ENCODE measurements around the gene LMF1.
A peak's percentile ranks its signal among the peaks of the same experiment; 100 is the strongest.

LMF1 gene

GRCh38 chr16:970766-971581 is at the start of gene LMF1:
Gene LMF1, minus strand, starts transcription at chr16:970984. Its CDS starts 4 bp downstream, at chr16:970980.
- no peak within 1 kb of the TSS for H3K27ac ChIP-seq (ENCODE audit: low read length)
- peak within 1 kb of the TSS; percentile 80 for H3K4me3 ChIP-seq (ENCODE audit: low read length)
- peaks cover 22% of the 10 kb centered on the region for H3K27me3 ChIP-seq (ENCODE audit: insufficient read depth, low read length)
- no peaks in the 10 kb centered on the region; the same call in 1 of the 2 replicates for H3K4me1 ChIP-seq (ENCODE audit: insufficient read depth, low read length)
- no peaks in the 10 kb centered on the region for H3K9me3 ChIP-seq (ENCODE audit: insufficient read depth, low read depth, low read length)
- H3K9ac ChIP-seq (ENCODE audit: low read depth, low read length) = peak within 1 kb of the TSS; percentile 73; the same call in 1 of the 2 replicates
- no peaks in the 10 kb centered on the region for H3K36me3 ChIP-seq (ENCODE audit: insufficient read depth, low read depth, low read length)

DNA sequence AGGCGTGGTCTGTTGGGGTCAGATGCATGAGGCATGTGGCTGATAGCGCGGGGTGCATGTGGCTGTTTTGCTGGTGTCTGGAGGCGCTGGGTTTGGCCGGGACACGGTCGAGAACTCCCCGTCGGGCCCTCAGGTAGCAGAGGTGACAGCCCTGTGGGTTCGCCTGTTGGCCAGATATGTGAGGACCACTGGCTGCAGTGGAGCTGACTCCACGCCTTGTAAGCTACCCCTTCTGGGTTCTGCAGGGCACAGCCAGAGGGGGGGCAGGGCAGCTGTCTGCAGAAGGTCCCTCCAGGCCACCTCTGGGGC is 49.3 kb upstream of the LMF1 start:
- Histone ChIP-seq H3K9me3 (ENCODE audit: insufficient read depth, low read depth, low read length) (peaks cover under 1% of the 10 kb centered on the region; the same call in 1 of the 2 replicates), H3K4me1 (ENCODE audit: insufficient read depth, low read length) (no peaks in the 10 kb centered on the region), H3K36me3 (ENCODE audit: insufficient read depth, low read depth, low read length) (no peaks in the 10 kb centered on the region), H3K27ac (ENCODE audit: low read length) (no peak overlapping the region), H3K4me3 (ENCODE audit: low read length) (no peak overlapping the region), H3K27me3 (ENCODE audit: insufficient read depth, low read length) (no peaks in the 10 kb centered on the region), H3K9ac (ENCODE audit: low read depth, low read length) (no peak overlapping the region)

DNA sequence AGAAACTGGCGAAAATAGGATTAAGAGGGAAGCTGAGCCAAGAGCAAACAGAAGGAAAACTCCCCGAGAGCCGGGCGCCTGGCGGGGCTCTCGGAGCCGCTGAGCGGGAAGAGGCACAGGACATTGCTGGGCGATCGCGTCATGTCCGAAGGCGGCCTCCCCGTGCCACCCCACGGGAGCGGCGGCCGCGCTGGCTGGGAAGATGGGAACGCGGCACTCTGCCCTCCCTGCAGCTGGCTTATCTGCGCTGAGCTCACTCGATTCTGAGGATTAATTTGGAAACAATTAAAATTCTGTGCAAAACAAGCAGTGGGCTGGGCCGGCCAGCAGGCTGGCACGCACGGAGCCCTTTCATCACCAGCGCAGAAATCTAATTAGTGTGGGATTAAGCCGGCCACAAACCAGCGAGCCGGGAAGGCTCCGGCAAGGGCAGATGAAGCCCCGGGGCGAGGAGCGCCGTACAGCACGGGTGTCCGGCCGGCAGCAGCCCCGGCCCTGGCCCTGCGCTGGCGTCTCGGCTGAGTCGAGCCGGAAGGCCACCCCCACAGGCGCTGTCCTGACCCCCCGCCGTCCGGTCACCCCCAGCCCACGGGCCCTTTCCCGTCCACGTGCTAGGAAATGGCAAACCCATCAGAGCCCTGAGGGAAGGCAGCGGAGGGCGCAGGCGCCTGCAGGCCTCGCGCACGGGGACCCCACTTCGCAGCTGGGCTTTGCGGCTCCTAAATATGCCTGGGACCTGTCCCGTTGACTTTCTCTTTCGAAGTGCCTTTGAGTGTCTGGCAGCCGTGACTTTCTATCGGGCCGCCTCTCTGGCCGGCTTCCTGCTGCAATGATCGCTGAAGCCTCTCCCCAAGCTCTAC is 48.7 kb upstream of the LMF1 start:
- Histone ChIP-seq H3K27ac (ENCODE audit: low read length) (no peak overlapping the region), H3K4me1 (ENCODE audit: insufficient read depth, low read length) (no peaks in the 10 kb centered on the region), H3K27me3 (ENCODE audit: insufficient read depth, low read length) (no peaks in the 10 kb centered on the region), H3K9me3 (ENCODE audit: insufficient read depth, low read depth, low read length) (no peaks in the 10 kb centered on the region), H3K36me3 (ENCODE audit: insufficient read depth, low read depth, low read length) (no peaks in the 10 kb centered on the region), H3K9ac (ENCODE audit: low read depth, low read length) (no peak overlapping the region), H3K4me3 (ENCODE audit: low read length) (no peak overlapping the region)

DNA sequence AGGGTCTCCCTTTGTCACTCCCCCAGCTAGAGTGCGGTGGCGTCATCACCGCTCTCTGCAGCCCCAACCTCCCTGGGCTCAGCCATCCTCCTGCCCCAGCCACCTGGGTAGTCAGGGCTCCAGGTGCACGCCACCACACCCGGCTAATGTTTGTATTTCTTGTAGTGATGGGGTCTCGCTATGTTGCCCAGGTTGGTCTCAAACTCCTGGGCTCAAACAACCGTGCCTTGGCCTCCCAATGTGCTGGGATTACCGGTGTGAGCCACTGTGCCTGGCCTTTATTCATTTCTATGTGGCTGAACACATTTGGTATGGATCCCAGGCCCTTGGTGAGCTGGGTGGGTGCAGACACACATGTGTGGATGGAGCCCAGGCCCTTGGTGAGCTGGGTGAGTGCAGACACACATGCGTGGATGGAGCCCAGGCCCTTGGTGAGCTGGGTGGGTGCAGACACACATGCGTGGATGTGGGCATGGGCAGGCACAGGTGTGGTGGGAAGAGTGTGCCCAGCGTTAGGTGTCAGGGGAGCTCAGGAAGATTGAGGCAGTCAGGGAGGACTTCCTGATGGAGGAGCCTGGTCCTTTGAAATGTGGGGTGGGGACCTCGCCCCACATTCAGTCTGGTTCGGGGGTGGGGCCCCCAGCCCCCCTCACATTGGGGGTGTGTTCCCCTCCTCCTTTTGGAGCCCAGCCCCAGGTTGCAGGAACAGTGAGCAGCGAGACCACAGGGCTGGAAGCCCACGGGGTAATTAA is 47.8 kb upstream of the LMF1 start:
- Histone ChIP-seq H3K4me1 (ENCODE audit: insufficient read depth, low read length) (no peaks in the 10 kb centered on the region), H3K4me3 (ENCODE audit: low read length) (no peak overlapping the region), H3K27me3 (ENCODE audit: insufficient read depth, low read length) (no peaks in the 10 kb centered on the region), H3K9me3 (ENCODE audit: insufficient read depth, low read depth, low read length) (no peaks in the 10 kb centered on the region), H3K27ac (ENCODE audit: low read length) (no peak overlapping the region), H3K36me3 (ENCODE audit: insufficient read depth, low read depth, low read length) (no peaks in the 10 kb centered on the region), H3K9ac (ENCODE audit: low read depth, low read length) (no peak overlapping the region)

- H3K27ac ChIP-seq (ENCODE audit: low read length) = no peak overlapping the region
- no peaks in the 10 kb centered on the region for H3K36me3 ChIP-seq (ENCODE audit: insufficient read depth, low read depth, low read length)
- no peaks in the 10 kb centered on the region for H3K9me3 ChIP-seq (ENCODE audit: insufficient read depth, low read depth, low read length)
- H3K4me1 ChIP-seq (ENCODE audit: insufficient read depth, low read length) = no peaks in the 10 kb centered on the region
- no peaks in the 10 kb centered on the region for H3K27me3 ChIP-seq (ENCODE audit: insufficient read depth, low read length)
- H3K9ac ChIP-seq (ENCODE audit: low read depth, low read length) = no peak overlapping the region
- H3K4me3 ChIP-seq (ENCODE audit: low read length) = no peak overlapping the region
These were observed 44.1 kb upstream of the LMF1 start for GRCh38 chr16:1014771-1015495.

- Histone ChIP-seq H3K36me3 (ENCODE audit: insufficient read depth, low read depth, low read length) (no peaks in the 10 kb centered on the region), H3K4me1 (ENCODE audit: insufficient read depth, low read length) (no peaks in the 10 kb centered on the region), H3K9me3 (ENCODE audit: insufficient read depth, low read depth, low read length) (no peaks in the 10 kb centered on the region), H3K9ac (ENCODE audit: low read depth, low read length) (no peak overlapping the region), H3K4me3 (ENCODE audit: low read length) (no peak overlapping the region), H3K27ac (ENCODE audit: low read length) (no peak overlapping the region), H3K27me3 (ENCODE audit: insufficient read depth, low read length) (no peaks in the 10 kb centered on the region)
These were observed 43.4 kb upstream of the LMF1 start for GRCh38 chr16:1014221-1014620.

DNA sequence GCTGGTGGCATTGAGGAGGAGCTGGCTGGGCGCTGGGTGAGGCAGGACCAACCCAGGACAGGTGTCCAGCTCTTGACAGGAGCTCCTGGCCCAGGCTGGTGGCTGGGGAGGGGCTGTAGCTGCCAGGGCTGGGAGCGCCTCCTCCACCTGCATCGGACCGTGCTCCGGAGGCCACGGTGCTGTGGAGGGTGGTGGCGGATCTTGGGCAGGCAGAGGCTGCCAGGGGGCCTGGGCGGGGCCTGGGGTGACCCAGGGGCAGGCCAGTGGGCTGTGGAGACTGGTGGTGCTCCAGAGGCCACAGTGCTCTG is 42.8 kb upstream of the LMF1 start:
- H3K27me3 ChIP-seq (ENCODE audit: insufficient read depth, low read length) = no peaks in the 10 kb centered on the region
- H3K36me3 ChIP-seq (ENCODE audit: insufficient read depth, low read depth, low read length) = no peaks in the 10 kb centered on the region
- H3K4me1 ChIP-seq (ENCODE audit: insufficient read depth, low read length) = no peaks in the 10 kb centered on the region

DNA sequence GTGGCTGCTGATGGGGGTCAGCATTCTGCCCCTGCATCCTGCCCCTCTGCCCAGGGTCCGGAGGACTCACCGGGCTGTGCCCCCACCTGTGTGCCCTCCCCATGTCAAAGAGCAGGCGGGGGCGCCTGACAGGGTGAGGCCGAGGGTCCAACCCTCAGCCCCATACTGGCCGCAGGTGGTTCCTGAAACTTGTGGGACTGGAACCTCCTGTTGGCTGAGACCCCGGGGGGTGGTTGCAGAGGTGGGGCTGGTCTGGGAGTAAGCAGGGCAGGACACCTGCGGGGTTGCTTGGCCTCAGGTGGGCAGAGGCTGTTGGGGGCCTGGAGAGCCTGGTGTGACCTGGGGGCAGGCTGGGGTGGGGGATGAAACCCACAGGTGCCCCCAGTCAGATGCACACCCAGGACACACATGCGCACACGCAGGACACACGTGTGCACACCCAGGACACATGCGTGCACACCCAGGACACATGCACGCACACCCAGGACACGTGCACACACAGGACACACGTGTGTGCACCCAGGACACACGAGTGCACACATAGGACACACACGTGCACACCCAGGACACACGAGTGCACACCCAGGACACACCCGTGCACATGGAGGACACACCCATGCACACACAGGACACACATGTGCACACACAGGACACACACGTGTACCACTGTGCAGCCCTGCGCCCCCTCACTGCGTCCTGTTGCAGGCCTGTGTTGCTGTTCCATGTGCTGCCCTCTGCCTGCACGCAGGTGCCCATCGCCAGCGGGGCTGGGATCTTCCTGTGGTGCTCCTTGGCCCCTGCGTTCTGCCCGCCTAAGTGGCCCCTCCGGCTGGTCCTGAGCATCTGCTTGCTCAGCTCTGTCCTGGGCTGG is 42.2 kb upstream of the LMF1 start:
- no peaks in the 10 kb centered on the region for H3K27me3 ChIP-seq (ENCODE audit: insufficient read depth, low read length)
- no peak overlapping the region for H3K9ac ChIP-seq (ENCODE audit: low read depth, low read length)
- H3K36me3 ChIP-seq (ENCODE audit: insufficient read depth, low read depth, low read length) = no peaks in the 10 kb centered on the region
- H3K4me3 ChIP-seq (ENCODE audit: low read length) = no peak overlapping the region
- H3K4me1 ChIP-seq (ENCODE audit: insufficient read depth, low read length) = no peaks in the 10 kb centered on the region
- H3K27ac ChIP-seq (ENCODE audit: low read length) = no peak overlapping the region
- no peaks in the 10 kb centered on the region for H3K9me3 ChIP-seq (ENCODE audit: insufficient read depth, low read depth, low read length)

More for the DNA sequence above, 42.8 kb upstream of the LMF1 start:
- Histone ChIP-seq H3K9ac (ENCODE audit: low read depth, low read length) (no peak overlapping the region), H3K4me3 (ENCODE audit: low read length) (no peak overlapping the region), H3K9me3 (ENCODE audit: insufficient read depth, low read depth, low read length) (no peaks in the 10 kb centered on the region), H3K27ac (ENCODE audit: low read length) (no peak overlapping the region)

DNA sequence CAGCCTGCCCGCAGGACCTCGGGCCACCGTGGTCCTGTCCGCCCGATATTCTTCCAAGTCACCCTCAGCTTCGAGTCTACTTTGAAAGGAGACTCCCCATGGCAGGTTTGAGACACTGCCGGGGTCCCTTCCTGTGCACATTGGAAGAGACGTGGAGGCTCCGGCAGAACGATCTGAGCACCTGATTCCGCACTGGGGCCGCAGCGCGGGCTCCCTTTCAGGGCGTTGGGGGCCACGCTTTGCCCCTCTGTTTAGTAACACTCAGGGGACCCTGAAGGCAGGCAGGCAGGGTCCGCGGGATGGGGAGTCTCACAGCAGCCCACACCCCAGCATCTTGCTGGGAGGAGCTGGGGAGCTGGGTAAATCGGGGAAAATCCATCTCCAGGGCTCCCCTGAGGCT is 41.4 kb upstream of the LMF1 start:
- H3K9ac ChIP-seq (ENCODE audit: low read depth, low read length) = no peak overlapping the region
- H3K4me3 ChIP-seq (ENCODE audit: low read length) = no peak overlapping the region
- no peaks in the 10 kb centered on the region for H3K36me3 ChIP-seq (ENCODE audit: insufficient read depth, low read depth, low read length)
- no peaks in the 10 kb centered on the region for H3K27me3 ChIP-seq (ENCODE audit: insufficient read depth, low read length)
- H3K27ac ChIP-seq (ENCODE audit: low read length) = no peak overlapping the region
- H3K4me1 ChIP-seq (ENCODE audit: insufficient read depth, low read length) = no peaks in the 10 kb centered on the region
- H3K9me3 ChIP-seq (ENCODE audit: insufficient read depth, low read depth, low read length) = no peaks in the 10 kb centered on the region

GRCh38 chr16:1011316-1012082 is 40.7 kb upstream of the LMF1 start:
- no peaks in the 10 kb centered on the region for H3K4me1 ChIP-seq (ENCODE audit: insufficient read depth, low read length)
- no peak overlapping the region for H3K9ac ChIP-seq (ENCODE audit: low read depth, low read length)
- no peaks in the 10 kb centered on the region for H3K9me3 ChIP-seq (ENCODE audit: insufficient read depth, low read depth, low read length)
- H3K27ac ChIP-seq (ENCODE audit: low read length) = no peak overlapping the region
- no peaks in the 10 kb centered on the region for H3K27me3 ChIP-seq (ENCODE audit: insufficient read depth, low read length)
- H3K4me3 ChIP-seq (ENCODE audit: low read length) = no peak overlapping the region
- H3K36me3 ChIP-seq (ENCODE audit: insufficient read depth, low read depth, low read length) = no peaks in the 10 kb centered on the region
